Stimulated activated CD8-positive, alpha-beta memory T cell treated with anti-CD3 and anti-CD28 coated beads, Interleukin-12 subunit alpha, Interleukin-12 subunit beta, amount 100 ng/mL, for 24 hours (primary cell): ENCODE results near the gene AAK1.

ENCODE experiments used
- DNase-seq: peaks from one replicate; pipeline ENCODE4 v3.0.0-alpha.2; 2020; ENCODE audit errors: extremely low read depth

Gene AAK1

DNA sequence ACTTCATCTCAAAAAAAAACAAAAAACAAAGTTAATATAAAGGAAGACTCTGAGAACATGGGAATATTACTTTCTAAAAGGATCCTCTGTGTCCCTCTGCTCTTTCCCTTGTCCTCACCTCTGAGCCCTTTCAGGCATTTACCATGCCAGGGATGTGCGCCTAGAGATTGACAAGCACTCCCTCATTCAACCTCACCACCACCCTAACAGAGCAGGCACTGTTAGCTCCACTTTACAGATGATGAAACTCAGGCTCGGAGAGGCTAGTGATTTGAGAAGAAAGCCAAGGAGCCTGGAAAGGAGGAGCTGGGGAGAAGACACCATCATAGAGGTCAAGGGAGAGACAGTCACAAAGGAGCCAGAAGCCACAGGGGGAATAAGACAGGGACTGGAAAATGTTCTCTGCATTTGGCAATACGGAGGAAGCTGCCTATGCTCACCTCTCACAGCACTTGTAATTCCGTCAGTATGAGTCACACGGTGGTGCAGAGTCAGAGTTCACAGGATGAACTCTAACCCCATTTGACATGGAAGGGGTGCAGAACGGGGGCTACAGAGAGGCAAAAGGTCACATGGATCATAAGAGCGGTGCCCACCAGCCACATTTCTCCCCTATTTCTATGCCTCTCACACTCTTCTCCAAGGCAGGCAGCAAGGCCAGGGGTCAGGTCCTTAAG is 104.5 kb downstream of the AAK1 start:
- no peak for DNase-seq

DNA sequence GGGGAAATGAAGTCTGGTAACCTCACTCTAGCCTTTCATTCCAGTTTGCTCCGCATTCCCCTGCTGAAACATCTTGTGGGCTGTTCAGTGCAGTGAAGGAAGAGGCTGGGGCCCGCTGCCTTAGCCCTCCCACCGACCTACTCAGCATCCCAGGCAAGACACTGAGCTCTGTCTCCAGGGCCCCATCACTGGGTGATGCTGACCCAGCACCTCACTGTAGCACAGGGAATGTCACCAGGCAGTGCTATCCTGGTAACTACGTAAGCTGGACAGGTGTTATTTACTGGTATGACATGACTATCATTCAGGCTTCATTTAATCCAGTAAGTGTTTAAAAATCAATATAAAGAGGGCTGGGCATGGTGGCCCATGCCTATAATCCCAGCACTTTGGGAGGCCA is 105.3 kb downstream of the AAK1 start:
- no peak for DNase-seq

DNA sequence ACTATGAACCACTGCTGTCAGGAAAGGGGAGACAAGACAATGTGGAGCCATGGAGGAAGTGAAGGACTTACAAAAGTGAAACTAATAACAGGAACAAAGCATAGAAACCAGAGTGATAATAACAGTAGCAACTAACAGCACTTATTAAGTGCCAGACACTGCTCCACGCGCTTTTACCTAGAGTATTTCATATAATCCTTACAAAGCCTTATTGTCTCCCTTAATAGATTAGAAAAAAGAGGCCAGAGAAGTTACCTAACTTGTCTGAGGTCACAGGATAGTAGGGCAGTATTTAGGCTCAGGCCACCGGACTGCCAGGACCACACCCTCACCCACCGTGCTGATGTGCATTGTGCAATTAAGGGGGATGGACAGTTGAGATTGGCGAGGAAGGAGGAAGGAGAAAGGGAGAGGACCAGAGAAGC is 107.7 kb downstream of the AAK1 start:
- DNase-seq, result no peak

DNA sequence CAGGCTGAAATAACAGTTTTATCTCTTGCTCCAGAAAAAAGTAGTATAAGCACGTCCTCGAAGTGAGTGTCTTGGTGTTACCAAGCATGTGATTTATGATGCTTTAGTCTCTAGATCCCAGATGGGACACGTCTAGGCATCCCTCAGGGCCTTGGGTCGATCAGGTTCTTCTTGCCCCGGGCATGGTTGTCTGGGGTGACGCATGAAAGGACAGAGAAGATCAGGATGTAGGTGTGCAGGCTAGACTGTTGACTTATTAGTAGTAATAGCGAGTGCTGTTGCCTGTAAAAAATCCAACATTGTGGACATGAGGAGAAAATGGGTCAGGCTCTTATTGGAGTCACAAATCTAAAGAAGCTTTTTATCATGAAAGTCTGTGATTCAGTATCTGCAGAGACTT is 112.4 kb downstream of the AAK1 start:
- DNase-seq, result no peak

DNA sequence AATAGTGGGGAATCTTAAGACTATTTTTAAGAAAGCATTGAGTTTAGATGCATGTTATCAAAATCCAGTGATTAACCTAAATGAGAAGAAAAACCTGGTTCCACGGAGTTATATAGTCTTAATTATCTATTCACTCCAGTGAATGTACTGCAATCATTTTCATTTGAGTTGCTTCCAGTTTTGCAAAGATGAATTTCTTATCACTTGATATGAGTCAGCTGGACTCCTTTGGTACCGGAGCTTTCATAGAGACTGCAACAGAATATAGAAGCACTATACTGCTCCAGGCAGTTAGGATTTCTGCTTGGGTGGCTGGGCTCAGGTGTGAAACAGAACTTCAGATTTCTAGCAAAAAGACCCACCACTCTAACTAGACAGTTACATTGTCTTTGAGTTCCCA is 114.1 kb downstream of the AAK1 start:
- DNase-seq, result no peak

DNA sequence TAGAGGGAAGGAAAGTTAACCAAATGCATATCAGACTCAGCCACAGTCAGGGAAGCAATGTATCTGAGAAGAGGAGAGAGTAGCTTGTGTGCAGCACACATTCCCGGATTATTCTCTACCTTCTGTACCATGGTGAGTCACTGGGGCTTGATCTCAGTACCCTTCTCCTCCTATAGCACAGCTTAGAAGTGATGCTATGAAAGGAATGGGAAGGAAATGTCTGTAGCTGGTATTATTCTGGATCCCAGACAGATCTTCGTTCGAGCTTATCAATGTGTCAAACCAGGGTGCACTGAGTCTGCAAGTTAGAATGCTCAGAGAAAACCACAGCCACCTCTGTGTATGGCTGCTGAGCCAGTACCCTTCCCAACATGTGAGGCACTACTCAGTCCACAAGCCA is 118.3 kb downstream of the AAK1 start:
- no peak for DNase-seq

DNA sequence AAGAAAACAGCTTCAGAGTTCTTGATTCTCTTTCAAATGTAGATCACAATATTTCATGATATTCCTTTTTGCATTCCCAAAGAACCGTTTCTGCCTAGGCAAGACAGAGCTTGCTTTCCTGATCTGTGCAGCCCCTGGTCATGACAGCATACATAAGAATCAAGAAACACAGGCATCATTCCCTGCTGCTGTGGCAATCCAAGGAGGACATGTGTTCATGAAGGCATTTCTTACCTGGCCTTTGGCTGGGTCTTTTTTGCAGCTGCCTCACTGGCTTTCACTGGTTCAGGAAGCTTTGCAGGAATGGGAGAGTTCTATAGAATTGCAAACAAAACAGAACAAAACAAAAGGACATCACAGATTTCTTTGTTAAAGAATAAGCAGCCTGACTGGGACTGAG is 118.7 kb downstream of the AAK1 start:
- no peak for DNase-seq

DNA sequence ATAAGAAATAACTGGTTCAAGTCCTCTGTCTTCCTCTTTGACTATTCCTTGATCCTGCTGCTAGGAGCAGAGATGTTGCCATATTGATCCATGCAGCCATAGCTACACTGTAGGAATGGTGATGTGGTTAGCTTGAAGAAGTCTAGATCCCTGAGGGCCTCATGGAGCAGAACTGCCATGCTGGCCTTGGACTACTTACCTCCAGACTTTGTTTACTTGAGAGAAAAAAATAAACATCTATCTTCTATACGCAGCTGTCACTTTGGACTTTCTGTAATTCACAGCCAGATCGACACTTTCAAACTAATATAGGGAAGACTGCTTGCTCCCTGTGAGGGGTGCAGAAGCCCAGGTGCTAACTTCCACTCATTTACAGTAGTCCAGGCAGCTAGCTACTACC is 121.8 kb downstream of the AAK1 start:
- no peak for DNase-seq

DNA sequence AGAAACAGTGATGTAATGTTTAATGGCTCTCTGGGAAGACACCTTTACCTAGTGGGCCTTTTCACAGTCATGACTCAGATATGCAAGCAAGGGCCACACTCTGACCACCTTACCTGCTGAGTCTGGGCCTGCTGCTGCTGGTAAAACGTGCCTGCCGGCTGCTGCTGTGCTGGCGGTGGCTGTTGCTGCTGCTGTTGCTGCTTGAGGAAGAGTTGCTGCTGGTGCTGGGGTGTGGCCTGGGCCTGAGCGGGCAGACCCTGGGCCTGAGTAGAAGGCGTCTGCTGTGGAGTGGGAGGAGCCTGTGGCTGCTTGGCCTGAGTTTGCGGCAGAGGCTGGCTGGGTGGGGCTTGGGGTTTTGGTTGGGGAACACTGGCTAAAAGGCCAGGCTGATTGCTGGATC is 124.7 kb downstream of the AAK1 start:
- no peak for DNase-seq

DNA sequence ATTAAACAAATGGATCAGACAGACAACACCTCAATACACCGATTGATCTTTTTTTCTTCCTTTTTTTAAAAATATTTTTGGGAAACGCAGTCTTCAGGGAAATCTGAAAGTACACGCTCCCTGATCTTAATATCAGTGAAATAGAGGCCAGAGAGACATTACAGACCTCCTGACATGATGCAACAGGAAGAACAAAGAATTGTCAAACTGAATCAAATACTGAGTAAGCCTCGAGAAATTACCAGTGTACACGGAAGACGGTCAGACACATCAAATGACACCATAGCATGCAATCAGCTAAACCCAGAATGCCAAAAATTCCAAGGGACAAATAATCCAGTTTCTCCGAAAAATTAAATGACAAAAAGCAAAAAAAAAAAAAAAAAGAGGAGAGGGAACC is 126.1 kb downstream of the AAK1 start:
- DNase-seq, result no peak

DNA sequence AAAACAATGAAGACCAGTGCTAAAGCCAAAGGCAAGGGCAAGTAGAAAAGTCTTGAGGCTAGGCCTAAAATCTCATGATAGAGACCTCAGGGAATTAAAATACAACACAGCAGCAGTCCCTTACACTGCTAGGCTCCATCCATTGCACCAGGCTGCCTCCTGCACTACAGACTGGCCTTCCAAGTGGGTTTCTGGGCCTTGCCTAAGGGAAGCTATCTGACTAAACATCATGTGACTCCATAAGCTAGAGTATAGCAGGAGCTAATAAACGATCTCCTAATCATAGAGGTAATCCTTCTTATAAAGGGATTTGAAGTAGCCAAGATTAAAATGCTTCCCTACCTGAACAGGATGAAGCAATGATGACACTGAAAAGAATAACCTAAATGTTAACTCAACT is 128.7 kb downstream of the AAK1 start:
- no peak for DNase-seq

DNA sequence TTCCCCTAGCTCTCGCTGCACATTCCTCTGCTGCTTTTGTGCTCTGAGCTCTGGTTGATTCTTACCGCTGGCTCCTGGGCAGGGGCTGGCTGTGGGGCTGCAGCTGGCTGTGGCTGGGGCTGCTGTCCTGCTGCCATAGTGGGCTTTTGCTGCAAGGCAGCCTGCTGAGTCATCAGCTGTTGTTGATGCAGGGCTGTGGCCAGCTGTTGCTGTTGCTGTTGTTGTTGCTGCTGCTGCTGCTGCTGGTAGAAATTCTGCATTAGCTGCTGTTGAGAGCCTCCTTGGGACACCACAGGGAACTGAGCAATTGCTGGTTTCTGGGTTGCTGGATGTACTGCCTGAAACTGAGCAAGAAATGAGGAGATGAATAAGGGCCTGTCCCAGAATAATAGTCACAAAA is 129.1 kb downstream of the AAK1 start:
- no peak for DNase-seq

DNA sequence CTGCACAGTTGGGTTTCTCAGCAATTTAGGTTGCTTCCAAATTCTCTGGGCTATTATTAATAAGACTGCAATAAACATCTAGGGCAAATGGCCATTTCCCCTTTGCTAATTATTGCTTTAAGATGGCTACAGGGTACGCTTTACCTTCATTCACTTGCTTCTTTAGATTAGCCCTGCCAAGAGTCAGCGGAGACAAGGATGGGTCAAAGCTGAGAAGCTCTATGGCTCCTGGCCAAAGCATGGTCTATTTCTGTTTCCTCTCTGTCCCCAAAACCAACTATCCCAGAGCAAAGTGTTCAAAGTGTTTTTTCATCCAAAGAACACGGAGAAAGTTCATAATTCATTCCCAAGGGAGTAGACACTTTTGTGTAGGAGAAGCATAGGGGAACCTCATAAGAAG is 131.1 kb downstream of the AAK1 start:
- DNase-seq, result no peak

DNA sequence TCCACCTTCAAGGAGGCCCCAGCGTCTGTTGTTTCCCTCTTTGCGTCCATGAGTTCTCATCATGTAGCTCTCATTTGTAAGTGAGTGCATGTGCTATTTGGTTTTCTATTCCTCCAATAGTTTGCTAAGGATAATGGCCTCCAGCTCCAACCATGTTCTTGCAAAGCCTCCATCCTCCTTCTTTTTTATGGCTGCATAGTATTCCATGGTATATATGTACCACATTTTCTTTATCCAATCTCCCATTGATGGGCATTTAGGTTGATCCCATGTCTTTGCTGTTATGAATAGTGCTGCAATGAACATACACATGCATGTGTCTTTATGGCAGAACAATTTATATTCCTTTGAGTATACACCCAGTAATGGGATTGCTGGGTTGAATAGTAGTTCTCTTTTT is 133.3 kb downstream of the AAK1 start:
- no peak for DNase-seq

DNA sequence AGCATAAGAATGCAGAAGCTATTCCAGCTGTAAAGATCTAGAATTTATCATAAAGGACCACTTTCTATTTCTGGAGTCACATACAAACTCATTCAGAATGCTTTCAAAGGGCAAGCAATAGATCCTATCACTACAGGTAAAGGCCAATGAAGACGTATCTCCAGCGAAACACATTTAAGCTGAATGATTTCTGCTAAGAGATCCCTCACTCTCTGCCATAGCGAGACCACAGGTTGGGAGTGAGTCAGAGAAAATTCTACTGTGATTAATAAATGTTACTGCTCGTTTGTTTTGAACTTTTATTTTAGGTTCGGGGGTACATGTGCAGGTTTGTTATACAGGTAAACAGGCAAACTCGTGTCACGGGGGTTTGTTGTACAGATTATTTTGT is 133.8 kb downstream of the AAK1 start:
- no peak for DNase-seq

DNA sequence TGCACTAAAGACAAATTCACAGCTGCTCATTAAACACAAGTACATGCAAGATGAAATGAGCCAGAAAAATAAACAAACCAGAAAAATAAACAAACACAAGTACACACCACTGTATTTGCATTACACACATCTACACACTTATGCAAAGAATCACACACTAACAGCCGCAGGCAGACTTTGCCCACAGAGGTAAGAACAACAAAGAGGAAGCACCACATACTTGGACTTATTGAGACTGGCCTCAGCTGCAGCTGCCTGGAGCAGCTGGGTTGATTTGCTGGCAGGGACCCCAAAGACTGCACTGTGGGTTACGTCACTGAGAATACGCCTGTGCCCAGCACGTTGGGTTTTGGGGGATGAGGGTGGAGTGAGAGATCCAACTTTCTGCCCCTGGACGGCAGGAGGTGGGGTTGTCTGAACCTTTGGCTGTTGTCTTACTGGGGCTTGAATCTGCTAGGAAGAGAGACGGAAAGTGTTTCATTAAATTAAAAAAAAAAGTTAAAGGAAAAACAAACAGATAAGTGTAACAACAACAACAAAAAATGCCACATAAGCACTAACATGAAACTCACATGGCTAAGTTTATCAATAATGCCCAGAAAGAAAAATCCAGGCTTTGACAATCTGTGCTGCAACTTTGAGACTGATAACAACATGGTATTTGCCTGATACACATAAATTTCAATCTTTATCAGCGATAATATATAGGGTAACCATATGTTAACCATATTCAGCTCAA is 134.4 kb downstream of the AAK1 start:
- no peak for DNase-seq

DNA sequence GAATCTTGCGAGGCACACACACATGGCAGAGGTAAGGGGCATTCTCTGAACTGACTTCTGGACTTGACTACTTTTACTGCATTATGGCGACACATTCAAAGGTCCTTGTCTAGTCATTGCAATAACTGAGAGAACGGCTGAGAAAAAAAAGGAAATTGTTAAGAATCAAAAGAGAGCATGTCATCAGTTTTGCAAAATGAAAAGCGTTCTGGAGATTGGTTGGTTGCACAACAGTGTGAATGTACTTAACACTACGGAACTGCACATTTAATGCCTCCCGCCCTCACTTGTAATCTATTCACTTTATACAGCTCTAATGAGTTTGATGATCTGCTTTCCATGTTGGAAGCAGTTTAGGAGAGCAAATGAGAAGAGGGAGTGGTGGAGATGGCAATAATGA is 137.8 kb downstream of the AAK1 start:
- no peak for DNase-seq

DNA sequence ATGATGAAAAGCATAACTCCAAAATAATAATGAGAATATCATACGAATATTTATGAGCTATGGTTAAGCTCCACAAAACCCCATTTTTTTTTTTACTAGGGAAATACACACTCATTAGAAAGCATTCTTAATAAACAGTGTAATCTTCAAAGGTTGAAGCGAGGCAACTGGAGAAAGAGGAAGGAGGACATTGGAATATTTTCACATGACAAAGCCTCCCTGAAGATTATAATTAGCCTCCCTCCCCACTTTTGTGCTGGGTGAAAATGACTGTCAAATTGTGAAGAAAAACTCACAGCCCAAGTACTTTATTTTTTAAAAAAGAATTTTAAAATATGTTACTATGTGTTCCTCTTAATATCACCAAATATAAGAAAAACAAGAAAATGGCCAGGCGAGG is 142.2 kb downstream of the AAK1 start:
- no peak for DNase-seq

DNA sequence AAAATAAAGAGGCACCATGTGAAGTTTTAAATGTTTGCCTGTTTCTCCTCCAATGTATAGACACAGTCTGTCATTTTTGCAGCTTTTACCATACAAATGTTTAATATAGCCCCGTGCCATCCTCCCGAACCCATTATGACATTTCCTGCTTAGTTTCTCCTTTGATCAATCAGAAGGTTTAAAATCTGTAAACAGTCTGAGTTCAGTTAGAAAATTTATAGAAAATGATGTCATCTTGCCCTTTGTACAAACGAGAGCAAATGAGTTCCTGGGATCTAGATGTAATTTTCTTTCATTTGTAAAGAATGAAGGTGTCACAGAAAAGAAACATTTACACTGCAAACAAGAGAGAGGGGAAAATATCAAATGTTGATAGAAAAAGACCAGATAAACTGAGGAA is 143.6 kb downstream of the AAK1 start:
- DNase-seq, result no peak

DNA sequence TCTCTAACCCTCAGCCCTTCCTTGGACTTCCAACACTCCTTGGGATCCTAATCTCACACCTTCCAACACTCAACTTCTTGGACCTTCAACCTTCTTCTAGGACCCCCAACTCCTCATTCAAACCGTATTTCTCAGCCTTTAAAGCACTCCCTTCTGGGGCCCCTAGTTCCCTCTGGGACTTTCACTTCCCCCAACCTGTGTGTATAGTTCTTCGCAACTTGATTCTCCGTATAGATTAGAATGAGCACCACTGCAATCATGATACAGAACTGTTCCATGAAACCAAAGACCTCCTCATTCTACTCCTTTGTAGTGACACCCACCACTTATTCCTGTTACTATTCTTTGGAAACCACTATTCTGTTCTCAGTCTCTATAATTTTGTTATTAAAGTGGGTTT is 144.3 kb downstream of the AAK1 start:
- no peak for DNase-seq

DNA sequence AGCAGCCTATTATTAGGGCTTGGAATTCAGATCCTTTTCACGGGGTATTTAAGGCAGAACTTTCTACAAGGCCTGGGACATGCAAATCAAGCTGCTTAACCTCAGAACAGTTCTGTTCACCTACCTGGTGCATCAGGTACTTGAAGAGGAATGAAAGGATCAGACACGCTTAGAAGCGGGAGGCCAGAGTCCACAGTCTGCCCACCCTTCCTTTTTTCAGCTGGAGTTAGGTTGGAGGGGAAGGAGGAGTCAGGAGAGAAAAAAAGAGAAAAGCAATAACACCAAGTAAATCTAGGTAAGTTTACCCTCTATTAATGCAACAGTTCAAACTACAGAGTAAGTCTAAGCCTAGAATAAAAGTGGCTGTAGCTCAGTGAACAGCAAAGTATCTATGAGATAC is 147.7 kb downstream of the AAK1 start:
- DNase-seq, result no peak

DNA sequence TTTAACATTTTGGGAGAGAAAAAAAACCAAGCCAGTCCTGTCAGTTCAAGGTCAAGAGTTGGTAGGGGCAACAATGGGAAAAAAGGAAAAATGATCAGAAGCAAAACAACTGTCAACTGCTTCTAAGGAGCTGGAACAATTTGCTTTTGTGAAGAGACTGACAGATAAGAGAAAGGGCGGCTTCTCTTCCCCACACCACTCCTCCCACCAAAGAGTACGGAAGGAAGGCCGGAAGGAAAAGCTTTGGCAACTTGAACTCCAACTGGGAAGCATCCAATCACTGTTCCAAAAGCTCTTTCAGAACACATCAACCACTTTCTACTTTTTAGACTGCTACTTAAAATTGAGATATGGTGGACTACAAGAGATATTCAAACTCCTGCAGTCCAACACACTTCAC is 148.5 kb downstream of the AAK1 start:
- no peak for DNase-seq

DNA sequence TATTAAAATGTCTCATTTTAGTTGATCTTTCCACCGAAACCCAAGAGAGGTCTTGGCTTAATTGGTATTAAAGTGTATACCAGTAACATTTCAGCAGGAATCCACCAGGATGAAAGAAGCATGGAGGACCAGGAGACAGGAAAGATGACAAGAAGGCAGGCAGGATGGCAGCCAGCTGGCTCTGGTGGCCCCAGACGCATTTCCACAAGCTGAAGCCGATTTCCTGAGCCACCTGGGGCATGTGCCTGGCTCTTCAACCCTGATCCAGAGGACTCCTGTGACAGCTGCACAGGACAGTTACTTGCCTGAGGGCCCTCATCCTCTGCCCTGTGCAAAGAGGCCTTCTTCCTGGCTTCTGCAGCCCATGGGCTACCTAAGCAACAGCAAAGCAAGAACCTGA is 149.4 kb downstream of the AAK1 start:
- DNase-seq, result no peak

DNA sequence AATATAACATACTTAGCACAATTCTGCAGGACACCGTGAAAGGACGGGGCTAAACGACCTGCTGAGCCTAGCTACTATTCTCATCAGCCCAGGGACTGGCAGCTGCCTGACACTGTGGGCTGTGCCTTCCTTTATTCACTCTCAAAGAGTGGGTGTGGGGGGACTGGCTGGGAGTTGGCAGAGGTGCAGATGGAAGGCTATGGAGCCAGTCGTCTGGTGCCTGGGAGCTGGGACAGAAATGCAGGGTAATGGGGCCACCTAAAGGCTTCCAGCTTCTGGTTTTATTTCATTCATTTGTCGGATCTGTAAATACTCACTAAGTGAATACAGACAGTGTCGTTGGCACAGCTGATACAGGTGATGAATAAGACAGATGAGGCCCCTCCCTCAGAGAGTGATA is 150.3 kb downstream of the AAK1 start:
- DNase-seq, result no peak
